OCI-LY1 (cell line): ENCODE results near the gene GJC2.

Experiments
- H2AFZ ChIP-seq: fragments of 200-600 bp; sonication (generic), shearing (Covaris generic); 2 replicates; pipeline ENCODE4 v1.6.0; 2014; ENCODE audit warnings: antibody characterized with exemption, mild to moderate bottlenecking, low read length
- H3F3A ChIP-seq: fragments of 200-600 bp; sonication (generic), shearing (Covaris generic); 2 replicates; pipeline ENCODE4 v1.6.0; 2014; ENCODE audit warnings: mild to moderate bottlenecking, antibody characterized with exemption, low read length, moderate library complexity; ENCODE audit not compliant: insufficient read depth
- H3K27ac ChIP-seq: fragments of 200-600 bp; sonication (generic); 2 replicates; pipeline ENCODE4 v1.5.1; 2014; ENCODE audit warnings: low read length, mixed run types, mild to moderate bottlenecking, low read depth; ENCODE audit not compliant: poor library complexity, severe bottlenecking
- H3K27me3 ChIP-seq: fragments of 200-600 bp; sonication (generic); 2 replicates; pipeline ENCODE4 v1.6.0; 2014; ENCODE audit warnings: antibody characterized with exemption, mild to moderate bottlenecking, low read length, moderate library complexity; ENCODE audit not compliant: insufficient read depth
- H3K36me3 ChIP-seq: fragments of 200-600 bp; sonication (generic); 2 replicates; pipeline ENCODE4 v1.6.1; 2014; ENCODE audit warnings: mild to moderate bottlenecking, antibody characterized with exemption, low read length, moderate library complexity, mixed read lengths; ENCODE audit not compliant: insufficient read depth
- H3K4me1 ChIP-seq: fragments of 200-600 bp; sonication (generic); 2 replicates; pipeline ENCODE4 v1.5.1; 2014; ENCODE audit warnings: mild to moderate bottlenecking, low read length, moderate library complexity; ENCODE audit not compliant: insufficient read depth, severe bottlenecking
- H3K4me2 ChIP-seq: fragments of 200-600 bp; sonication (generic), shearing (Covaris generic); 2 replicates; pipeline ENCODE4 v1.6.1; 2014; ENCODE audit warnings: low read length
- H3K4me3 ChIP-seq: fragments of 200-600 bp; sonication (generic); 2 replicates; pipeline ENCODE4 v1.5.1; 2014; ENCODE audit warnings: low read length, low read depth, mild to moderate bottlenecking, mixed read lengths; ENCODE audit not compliant: poor library complexity, severe bottlenecking
- H3K79me2 ChIP-seq: fragments of 200-600 bp; shearing (Covaris generic); 2 replicates; pipeline ENCODE4 v1.6.1; 2016; ENCODE audit warnings: mixed run types, low read length, mixed read lengths; ENCODE audit not compliant: insufficient read depth
- H3K9ac ChIP-seq: fragments of 200-600 bp; sonication (generic), shearing (Covaris generic); 2 replicates; pipeline ENCODE4 v1.6.1; 2014; ENCODE audit warnings: mild to moderate bottlenecking, low read length, mixed read lengths
- H3K9me2 ChIP-seq: fragments of 200-600 bp; sonication (generic), shearing (Covaris generic); 2 replicates; pipeline ENCODE4 v1.6.1; 2014; ENCODE audit warnings: low read depth, mild to moderate bottlenecking, low read length, mixed read lengths
- H3K9me3 ChIP-seq: fragments of 200-600 bp; shearing (Covaris generic); 2 replicates; pipeline ENCODE4 v1.6.1; 2014; ENCODE audit warnings: low read length, mixed read lengths
- H4K20me1 ChIP-seq: fragments of 200-600 bp; sonication (generic), shearing (Covaris generic); 2 replicates; pipeline ENCODE4 v1.6.0; 2016; ENCODE audit warnings: mild to moderate bottlenecking, low read length; ENCODE audit not compliant: insufficient read depth
- CTCF ChIP-seq: fragments of 200-600 bp; sonication (generic), shearing (Covaris generic); IDR thresholded peaks from 2 replicates; pipeline ENCODE4 v1.5.1; 2017; ENCODE audit warnings: mild to moderate bottlenecking, antibody characterized with exemption, low read length, moderate library complexity, mixed read lengths
- EZH2 ChIP-seq: fragments of 200-600 bp; sonication (generic), shearing (Covaris generic); IDR thresholded peaks from 2 replicates; pipeline ENCODE4 v1.8.0; 2017; ENCODE audit warnings: borderline replicate concordance, mixed run types, mild to moderate bottlenecking, antibody characterized with exemption, low read length, moderate library complexity, mixed read lengths

GJC2 gene

GRCh38 chr1:228101994-228102790 lies 47.5 kb upstream of the GJC2 start:
- no peaks in the 10 kb centered on the region for H3K27me3 ChIP-seq
- peak overlapping the region; percentile 78 for H3K4me2 ChIP-seq
- no peak overlapping the region for H2AFZ ChIP-seq
- peak; percentile 29 for TF ChIP-seq CTCF
- TF ChIP-seq EZH2 = no peak
- H3K9ac ChIP-seq = peak overlapping the region; percentile 89
- H3K4me3 ChIP-seq = peak overlapping the region; percentile 96
- H3K4me1 ChIP-seq = peaks cover 23% of the 10 kb centered on the region
- H3K27ac ChIP-seq = peak overlapping the region; percentile 64
- H3K36me3 ChIP-seq = peaks cover 66% of the 10 kb centered on the region
- H3K9me3 ChIP-seq = no peaks in the 10 kb centered on the region
- no peaks in the 10 kb centered on the region for H4K20me1 ChIP-seq
- H3K79me2 ChIP-seq = no peaks in the 10 kb centered on the region
- H3F3A ChIP-seq = peaks cover 9% of the 10 kb centered on the region
- no peaks in the 10 kb centered on the region for H3K9me2 ChIP-seq

GRCh38 chr1:228102791-228103620 lies 46.7 kb upstream of the GJC2 start, which contains the start of gene C1orf35:
C1orf35 (minus strand) TSS chr1:228103325; CDS start chr1:228103227, 98 bp downstream.
- peak within 1 kb of the TSS; percentile 78 for H3K4me2 ChIP-seq
- no peaks in the 10 kb centered on the region for H3K27me3 ChIP-seq
- H3K4me1 ChIP-seq = peaks cover 30% of the 10 kb centered on the region
- H3K27ac ChIP-seq = peak within 1 kb of the TSS; percentile 64
- H3K9ac ChIP-seq = peak within 1 kb of the TSS; percentile 89
- H3K9me3 ChIP-seq = no peaks in the 10 kb centered on the region
- TF ChIP-seq EZH2 = no peak
- TF ChIP-seq CTCF = no peak
- H2AFZ ChIP-seq = peak within 1 kb of the TSS; percentile 38; the same call in 1 of the 2 replicates
- peaks cover 64% of the 10 kb centered on the region for H3K36me3 ChIP-seq
- no peaks in the 10 kb centered on the region for H4K20me1 ChIP-seq
- H3F3A ChIP-seq = peaks cover 9% of the 10 kb centered on the region
- H3K9me2 ChIP-seq = no peaks in the 10 kb centered on the region
- H3K79me2 ChIP-seq = no peaks in the 10 kb centered on the region
- H3K4me3 ChIP-seq = peak within 1 kb of the TSS; percentile 96

GRCh38 chr1:228104526-228105269 lies 45.0 kb upstream of the GJC2 start:
- peak overlapping the region; percentile 96 for H3K4me3 ChIP-seq
- no peaks in the 10 kb centered on the region for H3K9me3 ChIP-seq
- peak overlapping the region; percentile 89; the same call in 1 of the 2 replicates for H3K9ac ChIP-seq
- H3K36me3 ChIP-seq = peaks cover 48% of the 10 kb centered on the region; the same call in 1 of the 2 replicates
- H3K79me2 ChIP-seq = peaks cover 8% of the 10 kb centered on the region
- H3K27me3 ChIP-seq = no peaks in the 10 kb centered on the region
- peak overlapping the region; percentile 78 for H3K4me2 ChIP-seq
- no peaks in the 10 kb centered on the region for H3K9me2 ChIP-seq
- H2AFZ ChIP-seq = no peak overlapping the region
- peaks cover 40% of the 10 kb centered on the region for H3K4me1 ChIP-seq
- peak overlapping the region; percentile 52 for H3K27ac ChIP-seq
- no peaks in the 10 kb centered on the region for H4K20me1 ChIP-seq
- TF ChIP-seq EZH2 (no peak), CTCF (no peak)
- H3F3A ChIP-seq = peaks cover 9% of the 10 kb centered on the region
